Measurements from ENCODE around the gene IL32. TPM values are rescaled to one million over a fixed set of nuclear protein-coding genes. Genes with fewer than 3 reads are reported as not detected.

IL32 gene
- total RNA-seq, 1 donor from 2014 or later = 621 TPM

GRCh38 chr16:3084491-3084890 lies 19.1 kb downstream of the IL32 start:
- no peak for DNase-seq (ENCODE audit: low read depth)
- H3K36me3 ChIP-seq (ENCODE audit: control insufficient read depth, insufficient read depth, low read length) = no peaks in the 10 kb centered on the region
- TF ChIP-seq, protein P1, sequence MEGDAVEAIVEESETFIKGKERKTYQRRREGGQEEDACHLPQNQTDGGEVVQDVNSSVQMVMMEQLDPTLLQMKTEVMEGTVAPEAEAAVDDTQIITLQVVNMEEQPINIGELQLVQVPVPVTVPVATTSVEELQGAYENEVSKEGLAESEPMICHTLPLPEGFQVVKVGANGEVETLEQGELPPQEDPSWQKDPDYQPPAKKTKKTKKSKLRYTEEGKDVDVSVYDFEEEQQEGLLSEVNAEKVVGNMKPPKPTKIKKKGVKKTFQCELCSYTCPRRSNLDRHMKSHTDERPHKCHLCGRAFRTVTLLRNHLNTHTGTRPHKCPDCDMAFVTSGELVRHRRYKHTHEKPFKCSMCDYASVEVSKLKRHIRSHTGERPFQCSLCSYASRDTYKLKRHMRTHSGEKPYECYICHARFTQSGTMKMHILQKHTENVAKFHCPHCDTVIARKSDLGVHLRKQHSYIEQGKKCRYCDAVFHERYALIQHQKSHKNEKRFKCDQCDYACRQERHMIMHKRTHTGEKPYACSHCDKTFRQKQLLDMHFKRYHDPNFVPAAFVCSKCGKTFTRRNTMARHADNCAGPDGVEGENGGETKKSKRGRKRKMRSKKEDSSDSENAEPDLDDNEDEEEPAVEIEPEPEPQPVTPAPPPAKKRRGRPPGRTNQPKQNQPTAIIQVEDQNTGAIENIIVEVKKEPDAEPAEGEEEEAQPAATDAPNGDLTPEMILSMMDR (IDR thresholded peaks at IDR 0.05; ENCODE audit: insufficient read depth, low read length, poor library complexity, severe bottlenecking) = no peak
- H3K4me3 ChIP-seq (ENCODE audit: low read depth, low read length) = no peak overlapping the region
- peaks cover 7% of the 10 kb centered on the region for H3K27me3 ChIP-seq (ENCODE audit: control insufficient read depth, insufficient read depth, low read length)

- Histone ChIP-seq H3K27me3 (ENCODE audit: control insufficient read depth, insufficient read depth, low read length) (peaks cover 7% of the 10 kb centered on the region), H3K4me3 (ENCODE audit: low read depth, low read length) (no peak overlapping the region), H3K36me3 (ENCODE audit: control insufficient read depth, insufficient read depth, low read length) (no peaks in the 10 kb centered on the region)
- TF ChIP-seq, protein P1 (IDR thresholded peaks at IDR 0.05; ENCODE audit: insufficient read depth, low read length, poor library complexity, severe bottlenecking) = no peak
- no peak for DNase-seq (ENCODE audit: low read depth)
Observed at GRCh38 chr16:3084969-3085670, 19.7 kb downstream of the IL32 start.

GRCh38 chr16:3085868-3086595 lies 20.6 kb downstream of the IL32 start:
- DNase-seq (ENCODE audit: low read depth) = no peak
- peaks cover 7% of the 10 kb centered on the region for H3K27me3 ChIP-seq (ENCODE audit: control insufficient read depth, insufficient read depth, low read length)
- TF ChIP-seq, protein P1 (IDR thresholded peaks at IDR 0.05; ENCODE audit: insufficient read depth, low read length, poor library complexity, severe bottlenecking) = no peak

DNA sequence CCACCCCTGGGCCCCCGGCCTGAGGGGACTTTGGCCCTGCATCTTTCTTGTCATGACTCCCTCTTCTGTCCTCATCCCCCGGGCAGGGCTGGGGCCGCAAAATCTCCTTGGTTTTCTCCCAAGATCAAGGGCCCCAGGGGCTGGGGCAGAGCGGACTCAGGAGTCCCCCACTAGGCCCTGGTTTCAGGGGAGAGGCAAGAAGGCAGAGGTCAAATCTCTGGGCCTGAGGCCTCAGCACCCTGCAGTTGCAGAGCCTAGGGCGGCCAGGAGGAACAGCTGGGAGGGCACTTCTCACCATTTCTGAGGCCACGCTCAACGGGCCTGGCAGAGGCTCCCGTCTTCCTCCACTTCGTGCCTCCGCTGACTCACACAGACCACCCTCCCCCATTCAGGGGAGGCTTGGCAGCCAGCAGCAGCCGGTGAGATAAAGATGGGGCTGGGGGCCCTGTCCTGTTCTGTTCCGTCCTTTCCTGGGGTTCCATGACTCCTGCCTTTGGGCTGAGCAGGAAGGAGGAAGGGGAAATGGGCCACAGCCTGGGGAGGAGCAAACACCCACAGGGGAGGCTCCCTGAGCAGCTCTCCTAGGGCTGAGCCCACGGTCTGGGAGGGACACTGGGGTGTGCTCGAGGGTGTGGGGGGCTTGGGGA lies 21.3 kb downstream of the IL32 start:
- TF ChIP-seq, protein P1 (IDR thresholded peaks at IDR 0.05; ENCODE audit: insufficient read depth, low read length, poor library complexity, severe bottlenecking) = no peak
- H3K27me3 ChIP-seq (ENCODE audit: control insufficient read depth, insufficient read depth, low read length) = peaks cover 8% of the 10 kb centered on the region
- no peak overlapping the region for H3K4me3 ChIP-seq (ENCODE audit: low read depth, low read length)
- no peaks in the 10 kb centered on the region for H3K36me3 ChIP-seq (ENCODE audit: control insufficient read depth, insufficient read depth, low read length)
- no peak for DNase-seq (ENCODE audit: low read depth)

More at GRCh38 chr16:3085868-3086595, 20.6 kb downstream of the IL32 start:
- H3K36me3 ChIP-seq (ENCODE audit: control insufficient read depth, insufficient read depth, low read length) = no peaks in the 10 kb centered on the region
- H3K4me3 ChIP-seq (ENCODE audit: low read depth, low read length) = no peak overlapping the region

DNA sequence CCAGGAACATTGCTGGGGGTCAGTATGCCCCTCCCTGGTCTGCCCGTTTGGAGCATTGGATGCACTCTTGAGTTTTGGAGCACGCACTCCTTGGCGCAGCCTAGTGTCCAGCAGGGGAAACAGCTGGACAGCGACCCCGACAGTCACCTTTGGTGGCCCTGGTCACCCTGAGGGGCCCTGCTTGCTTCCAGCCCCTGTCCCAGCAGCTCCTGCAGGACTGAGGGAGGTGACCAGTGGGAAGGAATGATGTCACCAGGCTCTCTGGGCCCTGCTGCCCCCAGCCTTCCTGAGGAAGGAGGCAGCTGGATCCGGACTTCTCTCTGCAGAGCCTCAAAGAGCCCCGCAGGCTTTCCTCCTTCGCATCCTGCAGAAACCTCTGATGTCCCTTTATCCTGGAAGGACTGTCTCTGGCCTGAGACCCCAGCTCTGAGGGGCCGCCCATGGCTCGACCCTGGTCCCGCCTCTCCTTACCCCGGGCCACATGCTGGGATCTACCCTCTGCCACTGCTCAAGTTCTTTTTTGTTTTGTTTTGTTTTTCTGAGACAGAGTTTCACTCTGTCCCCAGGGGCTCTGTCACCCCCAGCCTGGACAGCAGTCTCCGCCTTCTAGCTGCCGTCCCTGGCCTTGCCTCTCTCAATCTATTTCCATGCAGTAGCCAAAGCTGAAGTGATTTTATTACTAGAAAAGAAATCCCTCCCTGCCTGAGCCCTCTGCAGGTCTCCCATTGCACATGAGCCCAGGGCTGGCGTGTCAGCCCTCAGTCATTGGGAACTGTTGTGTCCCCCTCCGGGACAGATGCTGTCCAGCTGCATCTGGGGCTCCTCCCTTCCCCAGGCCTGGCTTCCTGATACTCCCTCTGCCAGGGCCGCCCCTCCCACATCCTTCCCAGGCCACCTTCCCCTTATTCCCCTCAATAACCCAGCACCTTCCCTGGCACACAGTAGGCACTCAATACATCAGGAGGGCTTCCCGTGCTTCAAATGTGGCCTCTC lies 22.1 kb downstream of the IL32 start:
- DNase-seq (ENCODE audit: low read depth) = no peak
- H3K27me3 ChIP-seq (ENCODE audit: control insufficient read depth, insufficient read depth, low read length) = peaks cover 16% of the 10 kb centered on the region
- TF ChIP-seq, protein P1 (IDR thresholded peaks at IDR 0.05; ENCODE audit: insufficient read depth, low read length, poor library complexity, severe bottlenecking) = peak; percentile 9

More for the DNA sequence above, 22.1 kb downstream of the IL32 start:
- Histone ChIP-seq H3K36me3 (ENCODE audit: control insufficient read depth, insufficient read depth, low read length) (no peaks in the 10 kb centered on the region), H3K4me3 (ENCODE audit: low read depth, low read length) (no peak overlapping the region)

All from kidney epithelial cell (primary cell).